ENCODE results near the gene GTF3C4.

GTF3C4 gene

GRCh38 chr9:132648685-132649084 lies 21.6 kb upstream of the GTF3C4 start:
- no peak for DNase-seq

- peak in 1 of 5 experiments; percentile 22 for DNase-seq
Measured at GRCh38 chr9:132651259-132651658, 19.0 kb upstream of the GTF3C4 start.

- DNase-seq: no peak
Measured at GRCh38 chr9:132656299-132656698, 14.0 kb upstream of the GTF3C4 start.

GRCh38 chr9:132662152-132662945 lies 7.9 kb upstream of the GTF3C4 start:
- DNase-seq: no peak

GRCh38 chr9:132663117-132663516 lies 7.1 kb upstream of the GTF3C4 start:
- no peak for DNase-seq

GRCh38 chr9:132663851-132664250 lies 6.4 kb upstream of the GTF3C4 start:
- DNase-seq: no peak

GRCh38 chr9:132669319-132669697 lies 956 bp upstream of the GTF3C4 start:
- DNase-seq: no peak

GRCh38 chr9:132669698-132670456 lies 387 bp upstream of the GTF3C4 start, which contains the start of gene DDX31:
DDX31 (minus strand) TSS chr9:132669983; CDS start chr9:132669934, 49 bp downstream.
- DNase-seq: peak; percentile 75 to 92 (median 84)

GRCh38 chr9:132671620-132672412 lies 1.6 kb downstream of the GTF3C4 start:
- peak in 1 of 5 experiments; percentile 18 for DNase-seq

GRCh38 chr9:132672413-132672690 lies 2.1 kb downstream of the GTF3C4 start:
- DNase-seq: no peak

GRCh38 chr9:132673355-132673754 lies 3.1 kb downstream of the GTF3C4 start:
- peak in 1 of 5 experiments; percentile 64 for DNase-seq

GRCh38 chr9:132674485-132674884 lies 4.2 kb downstream of the GTF3C4 start:
- no peak for DNase-seq

GRCh38 chr9:132677976-132678375 lies 7.7 kb downstream of the GTF3C4 start:
- no peak for DNase-seq

- peak in 1 of 5 experiments; percentile 59 for DNase-seq
Measured at GRCh38 chr9:132679946-132680625, 9.8 kb downstream of the GTF3C4 start.

- DNase-seq: no peak
Measured at GRCh38 chr9:132681561-132681960, 11.3 kb downstream of the GTF3C4 start.

- DNase-seq: no peak
Measured at GRCh38 chr9:132683873-132684272, 13.6 kb downstream of the GTF3C4 start.

- no peak for DNase-seq
Measured at GRCh38 chr9:132690696-132691095, 20.4 kb downstream of the GTF3C4 start.

- peak in 1 of 5 experiments; percentile 52 for DNase-seq
Measured at GRCh38 chr9:132694144-132694543, 23.9 kb downstream of the GTF3C4 start.

GRCh38 chr9:132697230-132697629 lies 27.0 kb downstream of the GTF3C4 start:
- no peak for DNase-seq

GRCh38 chr9:132698989-132699388 lies 28.7 kb downstream of the GTF3C4 start:
- no peak for DNase-seq

GRCh38 chr9:132699956-132700355 lies 29.7 kb downstream of the GTF3C4 start:
- DNase-seq: no peak

GRCh38 chr9:132702254-132702653 lies 32.0 kb downstream of the GTF3C4 start:
- DNase-seq: no peak

GRCh38 chr9:132703336-132703735 lies 33.1 kb downstream of the GTF3C4 start:
- no peak for DNase-seq
